T1000 (cell line): ENCODE data around the gene IL1R1.
"Not testable (repeated sequence)": the region's sequence is repeated elsewhere in the genome, so short reads cannot be mapped to it uniquely, and the experiment has no call there.

ENCODE experiments used
- DNase-seq: peaks from one replicate; lab custom pipeline; 2025; ENCODE audit warnings: mixed read lengths; lab: John Stamatoyannopoulos, UW

The IL1R1 gene

GRCh38 chr2:102110596-102111334 is 31.8 kb upstream of the IL1R1 start:
- no peak for DNase-seq

GRCh38 chr2:102111823-102112222 is 30.7 kb upstream of the IL1R1 start:
- DNase-seq: no peak

- no peak for DNase-seq
Observed at GRCh38 chr2:102112271-102112670, 30.3 kb upstream of the IL1R1 start.

GRCh38 chr2:102112692-102113665 is 29.6 kb upstream of the IL1R1 start:
- DNase-seq: no peak

- no peak for DNase-seq
Observed at GRCh38 chr2:102114290-102114721, 28.2 kb upstream of the IL1R1 start.

- no peak for DNase-seq
Observed at GRCh38 chr2:102114851-102115497, 27.6 kb upstream of the IL1R1 start.

- DNase-seq: no peak
Observed at GRCh38 chr2:102116630-102117471, 25.7 kb upstream of the IL1R1 start.

GRCh38 chr2:102117472-102117858 is 25.1 kb upstream of the IL1R1 start:
- no peak for DNase-seq

- no peak for DNase-seq
Observed at GRCh38 chr2:102119255-102119654, 23.3 kb upstream of the IL1R1 start.

- DNase-seq: no peak
Observed at GRCh38 chr2:102120261-102120660, 22.3 kb upstream of the IL1R1 start.

GRCh38 chr2:102120701-102121159 is 21.8 kb upstream of the IL1R1 start:
- DNase-seq: no peak

- DNase-seq: no peak
Observed at GRCh38 chr2:102122115-102122514, 20.4 kb upstream of the IL1R1 start.

GRCh38 chr2:102122909-102123308 is 19.6 kb upstream of the IL1R1 start:
- DNase-seq: no peak

- not testable (repeated sequence) for DNase-seq
Observed at GRCh38 chr2:102124421-102124820, 18.1 kb upstream of the IL1R1 start.

GRCh38 chr2:102126169-102126568 is 16.4 kb upstream of the IL1R1 start:
- no peak for DNase-seq

- no peak for DNase-seq
Observed at GRCh38 chr2:102126660-102127059, 15.9 kb upstream of the IL1R1 start.

GRCh38 chr2:102129082-102129481 is 13.5 kb upstream of the IL1R1 start:
- DNase-seq: no peak

- no peak for DNase-seq
Observed at GRCh38 chr2:102129951-102130646, 12.4 kb upstream of the IL1R1 start.

GRCh38 chr2:102130647-102130991 is 11.9 kb upstream of the IL1R1 start:
- no peak for DNase-seq

GRCh38 chr2:102131564-102131963 is 11.0 kb upstream of the IL1R1 start:
- no peak for DNase-seq

- DNase-seq: no peak
Observed at GRCh38 chr2:102137138-102137537, 5.4 kb upstream of the IL1R1 start.
